ENCODE data around the gene MVB12B.
"Not testable (repeated sequence)": the region's sequence is repeated elsewhere in the genome, so short reads cannot be mapped to it uniquely, and the experiment has no call there.

Gene MVB12B

DNA sequence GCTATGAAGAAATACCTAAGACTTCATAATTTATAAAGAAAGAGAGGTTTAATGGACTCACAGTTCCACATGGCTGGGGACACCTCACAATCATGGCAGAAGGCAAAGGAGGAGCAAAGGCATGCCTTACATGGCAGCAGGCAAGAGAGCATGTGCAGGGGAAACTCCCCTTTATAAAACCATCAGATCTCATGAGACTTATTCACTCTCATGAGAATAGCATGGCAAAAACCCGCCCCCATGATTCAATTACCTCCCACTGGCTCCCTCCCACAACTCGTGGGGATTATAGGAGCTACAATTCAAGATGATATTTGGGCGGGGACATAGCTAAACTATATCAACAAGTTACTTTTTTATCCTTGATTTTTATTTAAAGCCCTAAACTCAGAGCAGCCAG lies 150.8 kb downstream of the MVB12B start:
- not testable (repeated sequence) for DNase-seq

DNA sequence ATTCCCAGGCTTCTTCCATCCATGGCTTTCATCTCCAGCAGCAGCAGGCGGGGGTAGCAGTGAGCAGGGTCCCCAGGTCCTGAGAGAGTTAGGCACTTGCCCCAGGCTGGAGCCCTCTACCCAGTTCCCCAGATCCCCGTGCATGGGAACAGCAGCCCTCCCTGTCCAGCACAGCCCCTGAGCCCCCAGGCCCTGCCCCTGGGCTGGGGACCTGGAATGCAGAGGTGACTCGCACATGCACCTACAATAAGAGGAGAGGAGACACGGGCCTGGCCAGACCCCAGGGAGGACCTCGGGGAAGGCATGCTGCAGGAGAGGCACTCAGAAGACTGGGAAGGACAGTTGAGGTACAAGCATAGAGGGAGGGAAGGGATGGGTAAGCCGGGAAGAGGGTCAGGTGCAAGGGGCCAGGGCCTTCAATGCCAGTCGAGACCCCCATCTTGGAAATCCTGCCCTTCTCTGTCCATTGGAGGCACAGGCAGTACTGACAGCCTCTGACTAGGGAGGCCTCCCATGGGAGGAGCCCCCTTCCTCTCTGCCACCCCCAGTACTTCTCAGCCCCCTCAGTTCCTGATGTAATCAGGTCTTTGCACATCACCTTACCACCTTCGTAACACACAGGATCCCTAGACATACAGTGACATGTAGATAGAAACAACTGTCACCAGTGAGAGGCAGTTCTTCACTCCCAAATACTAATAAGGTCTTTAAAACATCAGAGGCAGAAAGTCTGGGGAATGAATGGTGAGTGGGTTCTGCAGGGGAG lies 151.8 kb downstream of the MVB12B start:
- no peak for DNase-seq

DNA sequence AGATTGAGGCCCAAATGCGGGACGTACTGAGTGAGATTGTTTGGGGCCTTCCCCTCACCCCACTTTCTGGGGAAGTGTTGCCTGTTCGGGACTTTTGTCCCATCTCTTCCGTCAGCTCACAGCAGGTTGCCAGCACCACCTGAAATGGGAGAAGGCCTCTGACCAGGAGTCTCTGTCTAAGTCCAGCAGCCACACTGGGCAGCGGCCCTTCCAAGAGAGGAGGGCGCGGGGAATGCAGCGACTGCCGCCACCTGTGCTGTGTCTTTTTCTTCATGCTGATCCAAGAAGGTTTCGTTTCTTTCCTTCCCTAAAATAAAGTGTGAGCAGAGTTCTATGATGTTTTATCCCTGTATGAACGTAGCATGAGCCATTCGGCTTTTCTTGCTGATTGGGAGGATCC lies 152.9 kb downstream of the MVB12B start:
- no peak for DNase-seq

DNA sequence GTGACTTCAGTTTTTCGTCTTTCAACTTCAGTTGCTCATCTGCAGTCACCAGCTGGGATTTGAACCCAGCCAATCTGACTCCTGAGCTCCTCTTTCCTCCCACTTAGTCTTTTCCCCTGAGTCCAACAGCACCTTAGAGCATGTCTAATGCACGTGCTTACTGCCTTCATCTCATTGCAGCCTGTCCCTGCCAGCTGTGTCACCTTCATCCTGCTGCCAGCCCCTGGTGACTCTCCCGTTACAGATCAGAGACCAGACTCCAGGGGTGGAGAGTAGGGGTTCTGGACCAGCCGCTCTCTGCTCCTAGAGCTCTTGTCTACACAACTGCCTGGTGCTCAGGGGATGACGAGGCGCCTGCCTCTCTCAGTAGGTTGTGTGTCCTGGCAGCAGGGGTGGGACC lies 154.2 kb downstream of the MVB12B start:
- DNase-seq: no peak

DNA sequence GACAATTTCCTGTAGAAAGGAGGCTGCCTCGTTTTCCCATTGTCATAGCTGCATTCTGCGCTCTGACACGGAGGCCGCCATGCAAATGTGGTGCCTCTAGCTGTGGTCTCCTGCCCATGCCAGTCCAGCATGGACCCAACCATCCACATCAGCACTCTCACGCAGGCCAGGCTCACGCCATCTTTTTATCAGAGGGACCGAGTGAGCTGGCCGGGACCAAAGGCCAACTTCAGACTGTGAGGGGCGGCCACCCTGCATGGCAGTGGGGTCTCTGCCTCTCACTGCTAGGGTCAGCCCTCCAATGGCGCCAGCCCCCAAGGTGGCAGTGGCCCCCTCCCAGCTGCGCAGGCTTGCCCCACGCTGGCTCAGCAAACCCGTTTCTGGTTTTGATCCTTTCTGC lies 155.2 kb downstream of the MVB12B start:
- DNase-seq: no peak

DNA sequence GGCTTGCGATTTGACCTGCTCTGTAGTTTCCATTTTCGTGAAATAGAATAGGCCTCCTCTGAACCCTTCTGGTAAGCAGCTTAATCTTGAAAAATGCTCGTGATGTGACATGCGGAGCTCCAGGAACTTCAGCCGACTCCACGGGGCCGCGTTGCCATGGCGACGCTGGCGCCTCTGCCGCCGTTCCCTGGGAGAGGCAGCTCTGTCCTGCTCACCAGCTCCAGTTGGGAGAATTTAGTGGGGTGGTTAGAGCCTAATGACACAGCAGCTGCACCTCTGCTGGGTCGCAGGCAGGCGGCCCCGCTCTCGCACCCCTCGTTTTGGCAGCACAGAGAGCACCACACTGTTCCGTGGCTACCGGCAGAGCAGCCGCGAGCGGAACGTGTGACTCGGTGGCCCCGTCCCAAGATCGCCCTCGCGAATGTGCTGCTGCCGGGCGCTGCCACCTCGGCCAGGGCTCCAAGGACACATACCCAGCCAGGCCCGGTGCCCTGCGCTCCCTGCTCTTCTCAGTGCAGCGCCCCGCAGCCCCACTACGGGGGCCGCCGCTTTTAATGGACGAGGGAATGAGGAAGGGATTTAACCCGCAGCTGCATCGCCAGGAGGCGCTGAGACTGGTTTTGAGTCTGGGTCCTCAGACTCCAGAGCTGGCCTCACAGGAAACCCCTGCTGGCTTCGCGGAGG lies 155.9 kb downstream of the MVB12B start:
- peak; percentile 67 for DNase-seq

DNA sequence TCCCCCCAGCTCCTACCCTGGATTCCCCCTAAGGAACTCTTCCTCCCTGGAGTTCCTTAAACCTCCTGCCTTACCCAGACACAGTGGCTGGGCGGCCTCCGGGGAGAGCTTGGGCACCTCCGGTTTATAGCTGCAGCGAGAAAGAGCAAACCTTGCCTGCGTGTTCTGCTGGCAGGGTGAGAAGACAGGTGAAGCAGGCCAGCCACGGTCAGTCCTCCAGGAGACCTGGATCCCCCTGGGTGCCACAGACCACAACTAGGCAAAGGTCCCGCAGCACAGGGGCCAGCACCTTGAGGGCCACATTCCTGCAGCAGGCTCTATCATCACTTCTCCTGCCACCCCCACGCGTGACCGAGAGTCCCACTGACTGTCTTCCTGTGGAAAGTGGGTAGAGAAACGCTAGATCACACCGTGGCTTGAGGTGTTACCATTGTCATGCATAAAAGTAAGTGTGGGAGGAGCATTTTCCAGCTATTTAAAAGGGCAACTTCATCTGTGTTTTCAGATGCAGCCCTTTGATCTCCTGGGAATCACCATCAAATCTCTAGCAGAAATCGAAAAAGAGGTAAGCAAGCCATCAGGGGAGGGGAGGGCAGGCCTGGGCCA lies 156.9 kb downstream of the MVB12B start:
- DNase-seq: no peak

DNA sequence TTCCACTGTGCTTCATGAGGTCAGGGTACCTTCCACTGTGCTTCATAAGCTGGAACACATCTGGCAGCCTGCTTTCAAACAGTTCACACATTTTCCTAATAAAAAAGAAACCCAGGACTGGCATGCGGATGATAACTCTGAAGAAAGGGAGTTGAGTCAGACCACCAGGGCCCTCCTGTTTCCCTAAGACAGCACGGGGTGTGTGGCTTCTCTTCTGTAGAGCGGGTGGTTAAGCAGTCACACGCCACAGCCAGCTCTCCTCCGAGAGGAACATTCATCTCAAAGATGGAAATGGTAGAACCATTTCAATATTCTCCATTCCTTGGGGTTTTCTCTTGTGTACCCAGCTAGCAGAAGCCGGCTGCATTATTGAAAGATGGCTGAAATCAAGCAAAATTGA lies 159.0 kb downstream of the MVB12B start:
- no peak for DNase-seq

DNA sequence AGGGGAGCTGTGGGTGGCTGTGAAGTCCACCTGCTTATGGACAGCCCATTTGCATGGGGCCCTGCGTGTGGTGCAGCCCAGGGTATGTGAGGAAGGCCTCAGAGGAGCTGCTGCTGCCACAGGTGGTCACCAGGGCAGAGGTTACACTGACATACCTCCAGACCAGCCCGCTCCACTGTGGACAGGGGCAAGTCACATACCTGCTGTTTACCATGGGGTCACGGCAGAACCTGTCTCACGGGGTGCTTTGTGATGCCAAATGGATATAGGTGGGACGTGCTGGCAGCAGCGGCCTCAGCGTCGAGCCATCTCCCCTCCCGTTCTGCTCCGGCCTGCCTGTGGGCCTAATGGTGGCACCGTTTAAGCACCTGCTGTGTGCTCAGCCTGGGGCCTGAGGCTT lies 159.6 kb downstream of the MVB12B start:
- no peak for DNase-seq

DNA sequence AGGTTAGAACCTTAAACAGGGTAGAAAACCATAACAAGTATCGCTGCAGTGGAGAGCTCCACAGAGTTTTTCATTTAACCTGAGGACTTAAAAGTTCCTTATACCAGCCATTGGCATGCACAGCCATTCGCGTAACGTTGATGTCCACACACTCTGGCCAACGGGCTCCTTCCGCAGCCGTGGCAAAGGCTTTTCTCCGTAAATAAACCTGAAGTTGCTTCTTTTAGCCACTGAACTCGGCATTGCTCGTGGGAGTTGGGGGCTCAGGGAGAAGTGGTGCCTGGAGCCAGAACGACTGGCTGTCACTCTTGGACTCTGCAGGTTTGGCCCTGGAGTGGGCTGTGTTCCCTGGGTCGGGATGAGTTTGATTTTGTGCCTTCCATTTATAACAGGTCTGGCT lies 161.2 kb downstream of the MVB12B start:
- DNase-seq: no peak

DNA sequence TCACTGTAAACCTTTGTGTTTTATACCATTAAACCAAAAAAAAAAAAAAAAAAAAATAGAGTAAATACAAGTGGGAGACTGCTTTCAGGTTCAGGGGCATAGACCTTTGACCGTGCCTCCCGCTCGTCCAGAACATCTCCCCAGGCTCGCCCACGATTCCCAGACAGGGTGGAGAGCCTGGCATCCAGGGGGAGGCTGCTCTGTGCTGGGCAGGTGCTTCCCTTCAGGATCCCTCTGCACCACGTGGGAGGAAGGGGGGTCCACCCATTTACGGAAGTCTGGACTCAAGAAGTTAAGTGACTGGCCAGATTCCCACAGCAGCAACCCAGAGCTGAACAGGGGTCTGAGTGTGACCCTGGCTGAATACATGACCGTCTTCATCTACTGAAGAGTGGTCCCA lies 161.7 kb downstream of the MVB12B start:
- DNase-seq: no peak

DNA sequence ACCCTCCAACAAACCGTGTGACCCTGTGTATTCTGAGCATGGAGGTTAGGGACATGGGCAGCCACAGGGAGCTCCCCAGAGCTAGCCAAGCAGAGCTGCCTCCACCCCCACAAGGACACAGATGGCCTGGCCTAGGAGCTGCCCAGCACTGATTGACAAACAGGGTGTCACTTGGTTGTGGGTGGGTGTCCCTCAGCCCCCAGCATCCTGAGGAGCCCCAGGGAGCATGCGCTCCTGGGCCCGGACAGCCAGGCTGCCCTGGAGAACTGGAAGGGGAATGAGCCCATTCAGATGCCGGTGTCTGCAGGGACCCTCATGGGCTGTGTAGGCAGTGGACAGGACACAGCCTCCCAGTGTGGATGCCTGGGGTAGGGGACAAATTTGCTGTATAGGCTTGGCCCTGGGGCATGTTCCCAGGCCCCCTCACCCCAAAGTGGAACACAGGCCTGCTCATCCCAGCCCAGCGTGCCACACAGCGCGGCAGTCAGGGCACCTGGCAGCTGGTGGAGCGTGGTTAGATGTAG lies 162.3 kb downstream of the MVB12B start:
- no peak for DNase-seq

DNA sequence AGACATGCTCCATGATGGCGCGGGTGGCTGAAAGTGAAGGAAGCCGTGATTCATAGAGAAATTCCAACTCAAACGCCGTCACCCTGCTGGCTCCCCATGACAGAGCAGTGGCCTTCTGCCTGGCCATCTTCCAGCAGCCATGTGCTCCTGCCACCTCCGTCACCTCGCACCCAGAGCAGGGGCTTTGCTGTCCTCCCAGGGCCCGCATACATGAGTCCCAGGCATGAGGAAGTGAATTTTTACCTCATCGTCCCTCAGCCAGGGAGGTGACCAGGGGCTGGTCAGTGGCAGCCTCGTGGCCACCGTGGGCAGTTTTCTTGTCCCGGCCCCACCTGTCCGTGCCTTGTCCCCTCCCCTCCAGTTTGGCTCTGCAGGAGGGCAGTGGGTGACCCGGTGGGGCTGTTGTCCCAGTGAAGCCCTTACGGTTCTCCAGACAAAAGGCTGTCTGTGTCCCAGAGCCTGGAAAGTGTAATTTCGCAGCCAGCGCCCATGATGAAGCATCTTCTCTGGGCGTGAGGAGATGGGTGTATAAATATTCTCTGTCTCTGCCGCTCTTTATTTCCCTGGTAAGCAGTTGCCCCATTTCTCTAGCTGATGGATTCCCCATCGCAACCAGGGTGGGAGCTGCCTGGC lies 163.1 kb downstream of the MVB12B start:
- DNase-seq: no peak

DNA sequence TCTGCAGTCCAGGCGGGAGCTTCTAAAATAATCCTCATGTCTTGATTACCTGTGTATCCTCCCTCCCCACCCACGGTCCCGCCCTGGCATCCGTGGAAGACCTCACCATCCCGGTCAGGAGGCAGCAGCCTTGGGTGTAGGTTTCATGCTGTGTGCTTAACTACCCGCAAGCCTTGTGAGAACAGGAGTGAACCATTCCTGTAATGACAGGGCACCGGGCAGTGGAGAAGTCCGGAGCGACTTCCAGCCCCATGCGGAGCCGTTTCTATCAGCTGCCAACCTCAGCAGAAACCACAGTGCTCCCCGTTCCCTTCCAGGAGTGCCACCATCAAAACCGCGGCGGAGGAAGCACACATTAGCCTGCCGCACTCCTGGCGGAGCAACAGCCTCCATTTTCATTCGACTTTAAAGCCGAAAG lies 163.6 kb downstream of the MVB12B start:
- no peak for DNase-seq

DNA sequence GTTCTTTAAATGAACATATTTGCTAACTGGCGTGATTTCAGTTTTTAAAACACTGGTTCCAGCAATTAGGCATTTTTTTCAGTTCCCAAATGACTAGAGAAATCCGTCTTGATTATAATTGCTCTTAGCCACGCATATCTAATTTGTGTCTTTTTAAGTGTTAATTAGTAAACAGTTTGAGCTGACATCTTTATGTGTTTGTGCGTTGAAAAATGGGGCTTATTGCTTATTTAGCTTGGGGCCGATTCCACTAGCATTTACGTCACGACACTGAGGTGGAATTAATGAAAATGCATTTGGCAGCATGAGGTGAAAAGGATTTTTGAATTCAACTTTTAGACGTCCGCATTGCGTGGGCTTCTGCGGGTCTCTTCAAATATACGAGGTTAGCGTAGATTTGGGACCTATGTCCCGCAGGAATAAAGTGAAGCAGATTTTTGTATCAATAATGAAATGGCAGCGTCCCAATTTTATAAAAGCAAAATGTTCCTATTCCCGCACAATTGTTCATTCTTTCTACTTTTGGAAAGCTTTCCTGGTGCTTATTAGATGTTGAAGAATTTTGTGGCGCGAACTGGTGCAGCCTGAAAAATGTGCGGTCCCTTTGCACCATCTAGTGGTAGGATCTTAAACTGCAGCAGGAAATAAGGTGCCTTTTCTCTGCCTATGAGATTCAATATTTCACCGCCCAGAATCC lies 164.4 kb downstream of the MVB12B start:
- DNase-seq: peak; percentile 53

DNA sequence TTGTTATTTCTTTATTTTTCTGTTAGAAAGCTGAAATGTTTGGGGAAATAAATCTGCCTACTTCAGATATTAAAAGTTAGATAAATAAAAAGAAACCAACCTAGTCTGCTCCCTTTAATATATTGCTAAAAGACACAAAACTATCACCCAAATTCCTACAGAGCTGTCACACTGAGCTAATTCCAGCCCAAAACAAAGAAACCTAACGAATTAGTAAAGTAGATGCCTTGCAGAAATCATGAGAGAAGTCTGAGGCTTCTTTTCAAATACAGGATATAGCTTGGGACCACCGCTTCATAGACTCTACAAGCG lies 164.9 kb downstream of the MVB12B start:
- DNase-seq: no peak

DNA sequence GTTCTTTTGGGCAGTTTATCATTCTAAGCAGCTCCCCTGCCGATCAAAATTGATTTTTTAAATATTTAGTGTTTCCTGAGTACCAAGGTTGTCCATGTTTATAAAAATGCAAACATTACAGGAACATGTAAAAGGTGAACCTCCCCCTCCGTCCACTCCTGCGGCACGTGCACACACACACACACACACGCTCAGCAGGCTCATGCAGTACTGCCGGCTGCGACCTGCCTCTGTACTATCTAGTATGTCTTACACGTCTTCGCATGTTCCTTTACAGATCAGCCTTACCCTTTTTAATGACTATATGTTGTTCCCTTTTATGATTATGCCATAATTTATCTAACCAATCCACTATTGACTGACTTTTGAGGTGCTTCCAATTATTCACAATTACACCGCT lies 165.3 kb downstream of the MVB12B start:
- no peak for DNase-seq

DNA sequence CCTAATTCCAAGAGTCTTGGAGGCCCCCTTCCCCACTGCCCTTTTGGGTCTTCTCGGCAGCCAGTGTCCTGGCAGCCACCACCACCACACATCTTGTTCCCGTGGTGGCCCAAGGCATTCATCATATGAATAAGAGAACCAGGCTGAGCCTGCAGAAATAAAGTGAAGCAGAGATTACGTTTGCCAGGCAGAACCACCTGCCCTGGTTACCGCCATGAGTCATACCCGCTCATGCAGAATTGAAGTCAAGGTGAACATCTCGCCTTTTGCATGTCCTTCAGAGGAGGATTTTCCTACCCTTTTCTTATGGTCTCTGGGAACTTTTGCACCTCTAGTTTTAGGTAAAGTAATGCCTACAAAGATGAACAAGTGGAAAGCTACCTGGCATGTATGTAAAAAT lies 167.6 kb downstream of the MVB12B start:
- no peak for DNase-seq

DNA sequence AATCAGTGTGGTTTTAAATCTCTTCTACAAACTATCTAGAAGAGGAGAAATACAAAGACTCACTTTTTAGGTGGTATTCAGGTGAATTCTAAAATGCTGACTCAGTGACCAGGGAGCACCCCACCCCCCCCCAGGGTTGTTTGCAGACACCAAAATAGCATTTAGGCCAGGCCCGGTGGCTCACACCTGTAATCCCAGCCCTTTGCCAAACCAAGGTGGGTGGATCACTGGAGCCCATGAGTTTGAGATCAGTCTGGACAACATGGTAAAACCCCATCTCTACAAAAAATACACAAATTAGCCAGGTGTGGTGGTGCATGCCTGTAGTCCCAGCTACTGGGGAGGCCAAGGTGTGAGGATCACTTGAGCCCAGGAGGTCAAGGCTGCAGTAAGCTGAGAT lies 168.1 kb downstream of the MVB12B start:
- DNase-seq: no peak

DNA sequence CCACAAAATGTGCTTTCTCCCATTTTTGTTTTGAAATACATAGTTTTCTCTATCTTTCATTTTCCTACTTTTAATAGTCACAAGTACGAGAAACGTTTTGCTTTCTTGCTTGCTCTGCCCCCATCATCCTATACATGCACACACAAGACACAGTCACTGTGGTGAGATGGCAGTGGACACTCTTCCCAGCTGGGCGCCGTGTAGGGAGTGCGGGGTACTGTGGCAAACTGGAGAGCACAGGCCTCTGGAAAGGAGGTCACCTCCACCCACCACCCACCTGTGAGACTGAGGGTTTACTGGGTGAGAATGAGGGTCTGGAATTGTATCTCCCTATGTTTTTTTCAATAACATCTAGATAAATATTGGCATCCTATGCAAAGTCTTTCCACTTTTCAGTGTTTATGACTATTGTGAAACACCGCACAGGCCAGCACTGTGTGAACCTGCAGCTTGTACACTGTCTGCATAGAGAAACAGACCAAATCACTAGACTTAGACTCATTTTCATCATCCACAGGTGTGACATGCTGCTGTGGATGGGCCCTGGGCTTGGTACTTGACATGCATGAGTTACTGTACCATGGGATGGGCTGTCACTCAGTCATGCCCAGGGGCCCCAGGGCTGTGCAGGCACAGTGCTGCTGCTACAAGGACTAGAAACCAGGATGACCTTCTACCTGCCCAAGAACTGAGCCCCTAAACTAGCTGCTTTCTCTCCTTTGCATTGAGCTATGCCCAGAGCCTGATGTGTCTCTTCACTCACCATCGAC lies 169.0 kb downstream of the MVB12B start:
- no peak for DNase-seq

DNA sequence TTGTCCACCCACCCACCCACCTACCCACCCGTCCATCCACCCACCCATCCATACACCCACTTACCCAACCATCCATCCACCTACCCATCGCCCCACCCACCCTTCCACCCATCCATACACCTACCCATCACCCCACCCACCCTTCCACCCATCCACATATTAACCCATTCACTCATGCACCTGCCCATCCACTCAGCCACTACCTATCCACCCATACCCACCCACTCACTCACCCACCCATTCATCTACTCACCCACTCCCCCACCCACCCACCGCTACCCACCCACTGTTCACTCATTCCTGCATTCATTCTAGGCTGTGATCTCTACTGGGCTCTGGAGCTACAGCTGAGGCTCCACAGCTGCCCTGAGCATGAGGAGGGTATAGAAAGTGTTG lies 169.6 kb downstream of the MVB12B start:
- no peak for DNase-seq

Data from fibroblast of skin of right quadriceps (primary cell).